GM12891 (cell line): ENCODE results near the gene OSBP2.

Experiments used
- POLR2A ChIP-seq: IDR thresholded peaks from 2 replicates; pipeline ENCODE4 v1.6.1; 2011; ENCODE audit warnings: low read depth, low read length, control low read depth
- POLR2AphosphoS5 ChIP-seq: IDR thresholded peaks from 2 replicates; pipeline ENCODE4 v1.6.1; 2011; ENCODE audit warnings: low read depth, low read length, control low read depth

- TF ChIP-seq POLR2A: no peak
- TF ChIP-seq POLR2AphosphoS5: no peak
These were observed 5.1 kb upstream of the OSBP2 start for GRCh38 chr22:30689622-30690021.
